ENCODE measurements around the gene CCDC188. TPM values are rescaled to one million over a fixed set of nuclear protein-coding genes. Genes with fewer than 3 reads are reported as not detected.

Gene CCDC188
- total RNA-seq, 1 donor from 2014 or later, result 1.1 TPM

- DNase-seq, result no peak
Observed at GRCh38 chr22:20105456-20106204, 45.2 kb downstream of the CCDC188 start.

- no peak for DNase-seq
Observed at GRCh38 chr22:20102203-20102780, 48.6 kb downstream of the CCDC188 start.

GRCh38 chr22:20101638-20102037 lies 49.2 kb downstream of the CCDC188 start:
- DNase-seq, result no peak

DNA sequence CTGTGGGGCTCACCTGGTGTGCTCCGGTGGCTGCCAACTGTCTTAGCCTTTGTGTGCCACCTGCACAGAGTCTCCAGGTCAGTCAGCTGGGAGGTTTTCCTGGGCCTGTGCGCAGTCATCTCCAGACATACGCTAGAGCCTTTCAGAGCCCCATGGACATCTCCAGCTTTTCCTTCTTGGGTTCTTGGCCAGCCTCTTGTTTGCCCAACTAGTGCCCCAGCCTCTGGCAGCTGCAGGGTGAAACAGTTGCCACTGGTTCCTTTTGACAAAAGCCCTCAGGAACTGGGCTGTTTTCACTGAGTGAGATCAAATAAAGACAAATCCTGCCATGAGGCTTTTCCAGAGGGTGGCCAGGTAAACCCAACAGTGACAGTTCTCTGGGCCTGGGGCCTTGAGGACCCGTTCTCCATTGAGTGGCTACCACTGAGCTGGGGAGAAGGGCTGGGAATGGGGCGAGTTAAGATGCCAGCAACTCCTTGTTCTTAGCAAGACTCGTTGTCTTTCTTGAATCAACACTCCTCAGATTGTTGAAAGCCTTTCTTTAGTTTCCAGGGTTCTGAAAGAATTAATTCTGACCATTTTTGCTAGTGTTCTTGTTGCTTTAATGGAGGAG lies 51.6 kb downstream of the CCDC188 start:
- no peak for DNase-seq

Small RNA genes within 50 kb of the gene (small RNA-seq; reads per million reads assigned to genes)
- 0.06 reads per million for gene MIR6816 (ENCODE audit: low replicate concordance)
- gene RF00599 (ENCODE audit: low replicate concordance), result not detected

Other genes starting within 250 kb of the CCDC188 start
- gene COMT, start 209.3 kb downstream of the CCDC188 start, total RNA-seq, result 190 TPM
- gene TXNRD2, start 209.2 kb downstream of the CCDC188 start, total RNA-seq, result 15.0 TPM
- 108 TPM for gene ARVCF, start 134.2 kb downstream of the CCDC188 start, total RNA-seq
- gene TANGO2, start 129.9 kb downstream of the CCDC188 start, total RNA-seq, result 25.2 TPM
- 42.2 TPM for gene DGCR8, start 70.8 kb downstream of the CCDC188 start, total RNA-seq
- gene RANBP1, start 35.0 kb downstream of the CCDC188 start, total RNA-seq, result 196 TPM
- gene TRMT2A, start 33.8 kb downstream of the CCDC188 start, total RNA-seq, result 40.4 TPM
- gene ZDHHC8, start 19.3 kb downstream of the CCDC188 start, total RNA-seq, result 39.4 TPM
- 7.1 TPM for gene RTN4R, start 117.3 kb upstream of the CCDC188 start, total RNA-seq
- gene DGCR6L, start 169.0 kb upstream of the CCDC188 start, total RNA-seq, result 37.6 TPM
- 19.5 TPM for gene ZNF74, start 243.1 kb upstream of the CCDC188 start, total RNA-seq

All from tongue (tissue), 3 donors.